Measurements from ENCODE around the gene TIMM17B. TPM values are rescaled to one million over a fixed set of nuclear protein-coding genes. Genes with fewer than 3 reads are reported as not detected.

TIMM17B gene
- total RNA-seq, 1 donor from 2014 or later: 58.2 TPM

- TF ChIP-seq EZH2 (IDR thresholded peaks at IDR 0.05; ENCODE audit: insufficient read depth, low read length) (no peak), CTCF (IDR thresholded peaks at IDR 0.05; ENCODE audit: insufficient read depth, low read depth, low read length) (no peak)
- Histone ChIP-seq H3K9me3 (ENCODE audit: insufficient read depth, low read depth, low read length) (no peaks in the 10 kb centered on the region), H3K27ac (ENCODE audit: low read depth, low read length) (no peak overlapping the region), H3K79me2 (ENCODE audit: insufficient read depth, low read length) (no peaks in the 10 kb centered on the region), H3K4me3 (ENCODE audit: insufficient read depth, low read depth, low read length) (no peak overlapping the region), H4K20me1 (ENCODE audit: insufficient read depth, low read length) (no peaks in the 10 kb centered on the region), H3K4me1 (ENCODE audit: insufficient read depth, low read length) (no peaks in the 10 kb centered on the region), H3K9ac (ENCODE audit: low read length) (no peak overlapping the region), H3K27me3 (ENCODE audit: insufficient read depth, low read length) (no peaks in the 10 kb centered on the region), H3K36me3 (ENCODE audit: insufficient read depth, low read length) (no peaks in the 10 kb centered on the region), H2AFZ (ENCODE audit: low read depth, low read length) (no peak overlapping the region), H3K4me2 (ENCODE audit: low read length) (no peak overlapping the region)
- no peaks in the 10 kb centered on the region for H3K36me3 Mint-ChIP-seq (ENCODE audit: low read depth, unreplicated experiment)
- H3K4me1 Mint-ChIP-seq (ENCODE audit: low read depth, unreplicated experiment): no peaks in the 10 kb centered on the region
- no peaks in the 10 kb centered on the region for H3K9me3 Mint-ChIP-seq (ENCODE audit: unreplicated experiment)
- FAIRE-seq (no peak), DNase-seq (ENCODE audit: low read depth) (no peak)
- H3K27ac Mint-ChIP-seq (ENCODE audit: unreplicated experiment): no peak overlapping the region
- peaks cover 9% of the 10 kb centered on the region for H3K27me3 Mint-ChIP-seq (ENCODE audit: low read depth, unreplicated experiment)
- H3K4me3 Mint-ChIP-seq (ENCODE audit: unreplicated experiment): no peak overlapping the region
These were observed 44.7 kb downstream of the TIMM17B start for GRCh38 chrX:48852857-48853256.

GRCh38 chrX:48848847-48849246, 48.7 kb downstream of the TIMM17B start:
- Histone ChIP-seq H3K9me3 (ENCODE audit: insufficient read depth, low read depth, low read length) (no peaks in the 10 kb centered on the region), H3K4me1 (ENCODE audit: insufficient read depth, low read length) (no peaks in the 10 kb centered on the region), H4K20me1 (ENCODE audit: insufficient read depth, low read length) (no peaks in the 10 kb centered on the region), H3K9ac (ENCODE audit: low read length) (no peak overlapping the region), H3K4me3 (ENCODE audit: insufficient read depth, low read depth, low read length) (no peak overlapping the region), H3K27me3 (ENCODE audit: insufficient read depth, low read length) (no peaks in the 10 kb centered on the region), H3K4me2 (ENCODE audit: low read length) (no peak overlapping the region), H3K36me3 (ENCODE audit: insufficient read depth, low read length) (no peaks in the 10 kb centered on the region), H3K27ac (ENCODE audit: low read depth, low read length) (no peak overlapping the region), H3K79me2 (ENCODE audit: insufficient read depth, low read length) (no peaks in the 10 kb centered on the region), H2AFZ (ENCODE audit: low read depth, low read length) (no peak overlapping the region)
- no peaks in the 10 kb centered on the region for H3K9me3 Mint-ChIP-seq (ENCODE audit: unreplicated experiment)
- no peak overlapping the region for H3K4me3 Mint-ChIP-seq (ENCODE audit: unreplicated experiment)
- H3K4me1 Mint-ChIP-seq (ENCODE audit: low read depth, unreplicated experiment): no peaks in the 10 kb centered on the region
- peaks cover 5% of the 10 kb centered on the region for H3K27me3 Mint-ChIP-seq (ENCODE audit: low read depth, unreplicated experiment)
- FAIRE-seq (peak; percentile 34), DNase-seq (ENCODE audit: low read depth) (no peak)
- H3K36me3 Mint-ChIP-seq (ENCODE audit: low read depth, unreplicated experiment): no peaks in the 10 kb centered on the region
- TF ChIP-seq EZH2 (IDR thresholded peaks at IDR 0.05; ENCODE audit: insufficient read depth, low read length) (no peak), CTCF (IDR thresholded peaks at IDR 0.05; ENCODE audit: insufficient read depth, low read depth, low read length) (no peak)
- H3K27ac Mint-ChIP-seq (ENCODE audit: unreplicated experiment): no peak overlapping the region

Other genes starting within 250 kb of the TIMM17B start
- 0.75 and 1.1 TPM in 2 replicates for gene WAS, start 214.0 kb downstream of the TIMM17B start, total RNA-seq
- gene SUV39H1, start 201.0 kb downstream of the TIMM17B start, total RNA-seq: 3.5 and 4.9 TPM in 2 replicates
- not detected in 2 replicates for gene GLOD5, start 136.0 kb downstream of the TIMM17B start, total RNA-seq
- not detected in 2 replicates for gene GATA1, start 111.2 kb downstream of the TIMM17B start, total RNA-seq
- gene HDAC6, start 95.7 kb downstream of the TIMM17B start, total RNA-seq: 59.2 and 60.6 TPM in 2 replicates
- 0.24 TPM in 1 of 2 replicates, not detected in the other for gene ERAS, start 71.3 kb downstream of the TIMM17B start, total RNA-seq
- gene PCSK1N, start 62.2 kb downstream of the TIMM17B start, total RNA-seq: 62.0 and 65.0 TPM in 2 replicates
- 88.2 and 101 TPM in 2 replicates for gene PQBP1, start 162 bp upstream of the TIMM17B start, total RNA-seq
- 54.3 and 60.8 TPM in 2 replicates for gene SLC35A2, start 13.9 kb upstream of the TIMM17B start, total RNA-seq
- gene PIM2, start 21.3 kb upstream of the TIMM17B start, total RNA-seq: 12.5 and 13.4 TPM in 2 replicates
- 56.1 and 62.5 TPM in 2 replicates for gene OTUD5, start 59.8 kb upstream of the TIMM17B start, total RNA-seq
- 5.2 and 5.6 TPM in 2 replicates for gene KCND1, start 74.1 kb upstream of the TIMM17B start, total RNA-seq
- 41.7 and 43.4 TPM in 2 replicates for gene GRIPAP1, start 104.5 kb upstream of the TIMM17B start, total RNA-seq
- gene TFE3, start 145.6 kb upstream of the TIMM17B start, total RNA-seq: 46.5 and 53.4 TPM in 2 replicates
- gene CCDC120, start 161.2 kb upstream of the TIMM17B start, total RNA-seq: 6.3 and 8.2 TPM in 2 replicates
- gene PRAF2, start 176.2 kb upstream of the TIMM17B start, total RNA-seq: 44.4 and 52.8 TPM in 2 replicates
- 54.9 TPM in 2 replicates for gene WDR45, start 182.1 kb upstream of the TIMM17B start, total RNA-seq
- gene GPKOW, start 226.0 kb upstream of the TIMM17B start, total RNA-seq: 15.6 and 16.9 TPM in 2 replicates